H9 (cell line): ENCODE measurements around the gene NEDD4L. TPM values are rescaled to one million over a fixed set of nuclear protein-coding genes. Genes with fewer than 3 reads are reported as not detected.

Source experiments
- DNase-seq: peaks from one replicate; pipeline ENCODE4 v3.0.0-alpha.2; 2017
- H2AFZ ChIP-seq: one replicate; pipeline ENCODE4 v1.6.1; 2013; ENCODE audit warnings: mild to moderate bottlenecking, low read length, control low read depth, moderate library complexity
- H2AK5ac ChIP-seq: 2 replicates; pipeline ENCODE4 v1.6.1; 2013; ENCODE audit warnings: low read length, control low read depth, mixed read lengths; ENCODE audit not compliant: insufficient read length
- H2BK120ac ChIP-seq: one replicate; pipeline ENCODE4 v1.6.1; 2013; ENCODE audit warnings: low read depth, mild to moderate bottlenecking, low read length, control low read depth, inconsistent platforms; ENCODE audit not compliant: poor library complexity, severe bottlenecking
- H2BK12ac ChIP-seq: 2 replicates; pipeline ENCODE4 v1.6.1; 2013; ENCODE audit warnings: low read length, control low read depth, mixed read lengths, low read depth; ENCODE audit not compliant: insufficient read length
- H2BK15ac ChIP-seq: 2 replicates; pipeline ENCODE4 v1.6.1; 2013; ENCODE audit warnings: low read depth, low read length, control low read depth
- H2BK20ac ChIP-seq: one replicate; pipeline ENCODE4 v1.6.1; 2013; ENCODE audit warnings: low read depth, mild to moderate bottlenecking, low read length, control low read depth, inconsistent platforms; ENCODE audit not compliant: poor library complexity, severe bottlenecking
- H2BK5ac ChIP-seq: 2 replicates; pipeline ENCODE4 v1.6.1; 2013; ENCODE audit warnings: low read length, control low read depth, mixed read lengths; ENCODE audit not compliant: insufficient read length
- H3K14ac ChIP-seq: 2 replicates; pipeline ENCODE4 v1.6.1; 2013; ENCODE audit warnings: low read length, control low read depth; ENCODE audit not compliant: insufficient read depth
- H3K18ac ChIP-seq: 2 replicates; pipeline ENCODE4 v1.6.1; 2013; ENCODE audit warnings: low read depth, mild to moderate bottlenecking, mixed read lengths, low read length, control low read depth; ENCODE audit not compliant: insufficient read length
- H3K23ac ChIP-seq: 2 replicates; pipeline ENCODE4 v1.6.1; 2013; ENCODE audit warnings: low read length, control low read depth, mixed read lengths, low read depth; ENCODE audit not compliant: insufficient read length
- H3K23me2 ChIP-seq: 2 replicates; pipeline ENCODE4 v1.6.1; 2013; ENCODE audit warnings: low read depth, mild to moderate bottlenecking, mixed read lengths, low read length, control low read depth; ENCODE audit not compliant: insufficient read length, poor library complexity, severe bottlenecking
- H3K27ac ChIP-seq: 2 replicates; pipeline ENCODE4 v1.5.1; 2013; ENCODE audit warnings: low read length, control low read depth, mixed read lengths, low read depth; ENCODE audit not compliant: insufficient read length
- H3K27me3 ChIP-seq: 2 replicates; pipeline ENCODE4 v1.6.1; 2013; ENCODE audit warnings: low read length, control low read depth, inconsistent platforms; ENCODE audit not compliant: insufficient read depth
- H3K4ac ChIP-seq: 2 replicates; pipeline ENCODE4 v1.6.1; 2013; ENCODE audit warnings: low read depth, mild to moderate bottlenecking, control low read depth, inconsistent platforms, low read length, moderate library complexity
- H3K4me1 ChIP-seq: 2 replicates; pipeline ENCODE4 v1.6.1; 2013; ENCODE audit warnings: low read length, control low read depth, inconsistent platforms; ENCODE audit not compliant: insufficient read depth
- H3K4me2 ChIP-seq: 2 replicates; pipeline ENCODE4 v1.6.1; 2013; ENCODE audit warnings: low read length, control low read depth, mixed read lengths; ENCODE audit not compliant: insufficient read length, insufficient read depth
- H3K56ac ChIP-seq: 2 replicates; pipeline ENCODE4 v1.6.1; 2013; ENCODE audit warnings: low read depth, mild to moderate bottlenecking, mixed read lengths, low read length, control low read depth; ENCODE audit not compliant: insufficient read length
- H3K79me1 ChIP-seq: 2 replicates; pipeline ENCODE4 v1.6.1; 2013; ENCODE audit warnings: low read depth, mild to moderate bottlenecking, moderate library complexity, low read length, control low read depth, inconsistent platforms; ENCODE audit not compliant: insufficient read depth, poor library complexity, severe bottlenecking
- H3K79me2 ChIP-seq: 2 replicates; pipeline ENCODE4 v1.6.1; 2013; ENCODE audit warnings: low read length, control low read depth, inconsistent platforms; ENCODE audit not compliant: insufficient read depth
- H3K9ac ChIP-seq: 2 replicates; pipeline ENCODE4 v1.6.1; 2013; ENCODE audit warnings: low read length, control low read depth, mixed read lengths; ENCODE audit not compliant: insufficient read length; ENCODE audit errors: extremely low read depth
- H3K9me3 ChIP-seq: one replicate; pipeline ENCODE4 v1.6.1; 2013; ENCODE audit warnings: low read depth, low read length, inconsistent platforms; ENCODE audit not compliant: control insufficient read depth
- H3T11ph ChIP-seq: one replicate; pipeline ENCODE4 v1.6.1; 2013; ENCODE audit warnings: mild to moderate bottlenecking, low read length, control low read depth, inconsistent platforms
- H4K20me1 ChIP-seq: one replicate; pipeline ENCODE4 v1.6.1; 2013; ENCODE audit not compliant: control insufficient read depth, insufficient read length, insufficient read depth
- H4K5ac ChIP-seq: 2 replicates; pipeline ENCODE4 v1.6.1; 2013; ENCODE audit warnings: low read depth, mild to moderate bottlenecking, mixed read lengths, low read length, control low read depth; ENCODE audit not compliant: insufficient read length
- H4K8ac ChIP-seq: replicated peaks from 2 replicates; pipeline ENCODE4 v1.6.1; 2013; ENCODE audit warnings: low read length, control low read depth, mixed read lengths, low read depth; ENCODE audit not compliant: insufficient read length
- H4K91ac ChIP-seq: 2 replicates; pipeline ENCODE4 v1.6.1; 2013; ENCODE audit warnings: low read depth, mild to moderate bottlenecking, moderate library complexity, mixed read lengths, low read length, control low read depth; ENCODE audit not compliant: insufficient read length
- H3K27ac Mint-ChIP-seq, 3 experiments: 2 replicates in 2 of 3; 3 replicates in 1 of 3; pipeline ENCODE4 v1.8.0; 2020 to 2021; ENCODE audit warnings: mixed read lengths in 3 of 3, mild to moderate bottlenecking in 1 of 3, moderate library complexity in 1 of 3
- H3K27me3 Mint-ChIP-seq: 2 replicates; pipeline ENCODE4 v1.8.0; 2021; ENCODE audit warnings: low read depth, mild to moderate bottlenecking, moderate library complexity, mixed read lengths
- H3K36me3 Mint-ChIP-seq, 3 experiments: 2 replicates in 2 of 3; 3 replicates in 1 of 3; pipeline ENCODE4 v1.8.0; 2020 to 2021; ENCODE audit warnings: low read depth in 3 of 3, mixed read lengths in 3 of 3; ENCODE audit not compliant: insufficient read depth in 1 of 3
- H3K4me1 Mint-ChIP-seq, 2 experiments: 2 replicates each; pipeline ENCODE4 v1.8.0; 2020; ENCODE audit warnings: mixed read lengths in 2 of 2
- H3K4me3 Mint-ChIP-seq, 2 experiments: 2 replicates in 1 of 2; 3 replicates in 1 of 2; pipeline ENCODE4 v1.8.0; 2020 to 2021; ENCODE audit warnings: mild to moderate bottlenecking in 2 of 2, mixed read lengths in 2 of 2, moderate library complexity in 1 of 2
- H3K9me3 Mint-ChIP-seq, 2 experiments: 2 replicates in 1 of 2; 3 replicates in 1 of 2; pipeline ENCODE4 v1.8.0; 2020; ENCODE audit warnings: mild to moderate bottlenecking in 2 of 2, mixed read lengths in 2 of 2, moderate library complexity in 1 of 2
- CTCF ChIP-seq: fragments of 200-600 bp; sonication (generic); conservative IDR thresholded peaks from 3 replicates; pipeline ENCODE4 v1.8.0; 2021; ENCODE audit warnings: antibody characterized with exemption, mild to moderate bottlenecking
- WGBS: extraction: QIAGEN DNeasy Blood & Tissue Kit; methylation state at CpG from one replicate; pipeline ENCODE4 v1.1.7; 2013; ENCODE audit warnings: missing lambda C conversion rate, low lambda C conversion rate, mixed read lengths; ENCODE audit not compliant: insufficient read length; ENCODE audit errors: extremely low coverage; 5-methylcytosine and 5-hydroxymethylcytosine counted together
- total RNA-seq: library from RNA; stranded (reverse); gene quantifications from 2 replicates; pipeline ENCODE4 v1.2.1, GENCODE V29; 2021

NEDD4L gene
- total RNA-seq, 1 experiment from 2014 or later, result 76.3 TPM

- Histone ChIP-seq H2BK12ac (no peak overlapping the region), H3K9ac (no peak overlapping the region), H3K23ac (no peak overlapping the region), H3K23me2 (no peaks in the 10 kb centered on the region), H4K91ac (no peak overlapping the region), H3K18ac (no peak overlapping the region), H3K14ac (no peak overlapping the region), H3K4me1 (peaks cover 7% of the 10 kb centered on the region; the same call in 1 of the 2 replicates), H3K4ac (no peak overlapping the region), H2BK20ac (no peak overlapping the region), H2AFZ (no peak overlapping the region), H3K79me1 (peaks cover 11% of the 10 kb centered on the region), H3K4me2 (no peak overlapping the region), H2BK5ac (no peak overlapping the region), H4K8ac (no peak overlapping the region), H4K20me1 (no peaks in the 10 kb centered on the region), H2BK15ac (no peak overlapping the region), H4K5ac (no peak overlapping the region), H2BK120ac (no peak overlapping the region), H3K56ac (no peak overlapping the region), H3K79me2 (peaks cover 3% of the 10 kb centered on the region; the same call in 1 of the 2 replicates), H3K27me3 (no peaks in the 10 kb centered on the region), H3T11ph (no peak overlapping the region), H3K27ac (no peak overlapping the region), H3K9me3 (no peaks in the 10 kb centered on the region), H2AK5ac (no peak overlapping the region)
- peaks cover 0 to 3% (median 0%) of the 10 kb centered on the region in 3 experiments; a peak in 2 of 7 replicates for H3K36me3 Mint-ChIP-seq
- H3K27ac Mint-ChIP-seq, result no peak overlapping the region
- no peak for TF ChIP-seq CTCF
- no peak for DNase-seq
- no peaks in the 10 kb centered on the region for H3K9me3 Mint-ChIP-seq
- peaks cover 20 to 30% of the 10 kb centered on the region in 2 experiments for H3K4me1 Mint-ChIP-seq
- H3K4me3 Mint-ChIP-seq, result no peak overlapping the region
- WGBS, result no CpG with 5 or more reads among the region's 3 CpGs
- no peaks in the 10 kb centered on the region for H3K27me3 Mint-ChIP-seq
Observed at GRCh38 chr18:58065956-58066355, 21.9 kb downstream of the NEDD4L start.
